ENCODE data around the gene CBFA2T3.

Gene CBFA2T3

DNA sequence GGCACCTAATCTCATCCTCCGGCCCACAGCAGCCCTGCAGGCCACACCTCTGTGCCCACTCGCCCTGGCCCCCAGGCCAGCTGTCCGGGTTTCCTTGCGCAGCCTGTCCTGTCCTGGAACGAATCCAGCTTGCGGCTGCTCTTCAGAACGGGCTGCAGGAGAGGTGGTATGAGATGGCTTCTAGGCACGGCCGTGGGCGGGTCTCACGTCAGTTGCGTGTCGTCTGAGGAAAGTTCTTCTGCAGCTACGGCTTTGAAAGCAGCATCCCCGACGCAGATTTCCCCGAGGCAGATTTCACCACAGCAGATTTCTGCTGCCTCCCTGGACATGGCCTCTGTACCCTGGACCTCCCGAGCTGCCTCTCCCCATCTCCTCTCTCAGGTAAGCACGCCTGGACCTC lies 138.4 kb downstream of the CBFA2T3 start:
- H3K4me3 ChIP-seq (ENCODE audit: low read depth, low read length) = no peak overlapping the region
- no peaks in the 10 kb centered on the region for H3K79me2 ChIP-seq
- H2AFZ ChIP-seq = no peak overlapping the region
- H3K27ac ChIP-seq = no peak overlapping the region
- no peak overlapping the region for H3K4me2 ChIP-seq (ENCODE audit: low read length)
- no peaks in the 10 kb centered on the region for H3K27me3 ChIP-seq (ENCODE audit: control insufficient read depth, insufficient read depth, low read length)
- no peaks in the 10 kb centered on the region for H3K36me3 ChIP-seq (ENCODE audit: control insufficient read depth, insufficient read depth, low read length)
- no peaks in the 10 kb centered on the region for H3K9me3 ChIP-seq (ENCODE audit: control insufficient read depth, low read length)
- H3K4me1 ChIP-seq = no peaks in the 10 kb centered on the region
- no peak for TF ChIP-seq CTCF (IDR thresholded peaks at IDR 0.05)
- H3K9ac ChIP-seq = no peak overlapping the region

DNA sequence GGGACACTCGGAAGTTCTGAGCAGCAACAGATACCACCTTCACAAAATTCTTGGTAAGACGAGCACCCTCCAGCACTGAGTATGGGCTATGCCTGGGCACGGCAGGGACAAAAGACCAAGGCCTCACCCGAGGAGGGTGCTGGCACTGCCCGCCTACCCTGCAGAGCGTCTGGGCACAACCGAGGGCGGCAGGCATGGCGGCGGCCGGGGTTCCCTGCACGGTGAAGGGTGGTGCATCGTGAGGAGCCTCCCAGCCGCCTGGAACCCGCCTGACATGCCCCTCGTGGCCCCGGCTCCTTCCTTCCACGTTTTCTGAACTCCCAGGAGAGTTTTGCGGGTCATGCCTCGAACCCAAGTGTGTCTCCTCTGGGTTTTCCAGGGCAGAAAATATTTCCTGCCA lies 139.2 kb downstream of the CBFA2T3 start:
- Histone ChIP-seq H3K27ac (no peak overlapping the region), H3K27me3 (ENCODE audit: control insufficient read depth, insufficient read depth, low read length) (no peaks in the 10 kb centered on the region), H3K4me3 (ENCODE audit: low read depth, low read length) (no peak overlapping the region), H3K9me3 (ENCODE audit: control insufficient read depth, low read length) (no peaks in the 10 kb centered on the region), H3K4me1 (no peaks in the 10 kb centered on the region), H3K36me3 (ENCODE audit: control insufficient read depth, insufficient read depth, low read length) (no peaks in the 10 kb centered on the region), H3K4me2 (ENCODE audit: low read length) (no peak overlapping the region), H3K79me2 (no peaks in the 10 kb centered on the region), H2AFZ (no peak overlapping the region), H3K9ac (no peak overlapping the region)
- no peak for TF ChIP-seq CTCF (IDR thresholded peaks at IDR 0.05)

GRCh38 chr16:88836791-88837190 lies 140.2 kb downstream of the CBFA2T3 start:
- no peaks in the 10 kb centered on the region for H3K79me2 ChIP-seq
- TF ChIP-seq CTCF (IDR thresholded peaks at IDR 0.05) = no peak
- no peaks in the 10 kb centered on the region for H3K4me1 ChIP-seq
- no peak overlapping the region for H3K9ac ChIP-seq
- H3K27me3 ChIP-seq (ENCODE audit: control insufficient read depth, insufficient read depth, low read length) = no peaks in the 10 kb centered on the region
- H3K9me3 ChIP-seq (ENCODE audit: control insufficient read depth, low read length) = no peaks in the 10 kb centered on the region
- no peaks in the 10 kb centered on the region for H3K36me3 ChIP-seq (ENCODE audit: control insufficient read depth, insufficient read depth, low read length)
- H2AFZ ChIP-seq = no peak overlapping the region
- no peak overlapping the region for H3K4me3 ChIP-seq (ENCODE audit: low read depth, low read length)
- H3K4me2 ChIP-seq (ENCODE audit: low read length) = no peak overlapping the region
- no peak overlapping the region for H3K27ac ChIP-seq

DNA sequence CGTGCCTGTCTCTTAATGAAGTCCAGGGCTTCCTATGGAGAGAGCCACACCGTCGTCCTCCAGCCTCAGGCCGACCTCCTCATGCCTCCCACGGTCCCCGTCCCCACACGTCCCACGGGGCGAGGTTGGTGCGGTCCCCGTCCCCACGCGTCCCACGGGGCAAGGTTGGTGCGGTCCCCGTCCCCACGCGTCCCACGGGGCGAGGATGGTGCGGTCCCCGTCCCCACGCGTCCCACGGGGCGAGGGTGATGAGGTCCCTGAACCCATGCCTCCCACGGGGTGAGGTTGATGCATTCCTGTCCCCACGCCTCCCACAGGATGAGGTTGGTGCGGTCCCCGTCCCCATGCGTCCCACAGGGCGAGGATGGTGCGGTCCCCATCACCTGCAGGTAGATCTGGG lies 141.2 kb downstream of the CBFA2T3 start:
- TF ChIP-seq CTCF (IDR thresholded peaks at IDR 0.05) = no peak
- Histone ChIP-seq H3K9me3 (ENCODE audit: control insufficient read depth, low read length) (no peaks in the 10 kb centered on the region), H3K27ac (no peak overlapping the region), H3K4me3 (ENCODE audit: low read depth, low read length) (no peak overlapping the region), H3K27me3 (ENCODE audit: control insufficient read depth, insufficient read depth, low read length) (no peaks in the 10 kb centered on the region), H3K79me2 (no peaks in the 10 kb centered on the region), H3K9ac (no peak overlapping the region), H2AFZ (no peak overlapping the region), H3K36me3 (ENCODE audit: control insufficient read depth, insufficient read depth, low read length) (no peaks in the 10 kb centered on the region), H3K4me1 (no peaks in the 10 kb centered on the region), H3K4me2 (ENCODE audit: low read length) (no peak overlapping the region)

- no peak for TF ChIP-seq CTCF (IDR thresholded peaks at IDR 0.05)
- no peak overlapping the region for H2AFZ ChIP-seq
- H3K27me3 ChIP-seq (ENCODE audit: control insufficient read depth, insufficient read depth, low read length) = no peaks in the 10 kb centered on the region
- no peak overlapping the region for H3K27ac ChIP-seq
- H3K9me3 ChIP-seq (ENCODE audit: control insufficient read depth, low read length) = no peaks in the 10 kb centered on the region
- H3K79me2 ChIP-seq = no peaks in the 10 kb centered on the region
- H3K4me2 ChIP-seq (ENCODE audit: low read length) = no peak overlapping the region
- no peaks in the 10 kb centered on the region for H3K4me1 ChIP-seq
- H3K9ac ChIP-seq = no peak overlapping the region
- no peaks in the 10 kb centered on the region for H3K36me3 ChIP-seq (ENCODE audit: control insufficient read depth, insufficient read depth, low read length)
- H3K4me3 ChIP-seq (ENCODE audit: low read depth, low read length) = no peak overlapping the region
Observed at GRCh38 chr16:88835383-88835782, 141.6 kb downstream of the CBFA2T3 start.

All from parathyroid adenoma (tissue), 2 donors.